Keratinocyte (primary cell): ENCODE measurements around the gene QSOX1. TPM values are rescaled to one million over a fixed set of nuclear protein-coding genes. Genes with fewer than 3 reads are reported as not detected.

Experiments
- DNase-seq: peaks from one replicate; pipeline ENCODE4 v3.0.0-alpha.2; 2011; ENCODE audit warnings: low read depth, missing footprints, low spot score
- FAIRE-seq: peaks from 2 replicates; lab custom pipeline; 2011; peaks lifted over from hg19 to GRCh38; lab: Jason Lieb, UNC
- H2AFZ ChIP-seq: 2 replicates; pipeline ENCODE4 v1.6.0; 2012; ENCODE audit warnings: low read length, control low read depth, inconsistent platforms; ENCODE audit not compliant: control insufficient read depth
- H3K27ac ChIP-seq: 2 replicates; pipeline ENCODE4 v1.5.1; 2011; ENCODE audit warnings: low read length; ENCODE audit not compliant: control insufficient read depth, insufficient read depth
- H3K27me3 ChIP-seq: 3 replicates; pipeline ENCODE4 v1.6.0; 2011; ENCODE audit warnings: low read length; ENCODE audit not compliant: control insufficient read depth, insufficient read depth; ENCODE audit errors: extremely low read depth
- H3K36me3 ChIP-seq, 2 experiments: 2 replicates in 1 of 2; 3 replicates in 1 of 2; pipeline ENCODE4 v1.5.1; 2011; ENCODE audit warnings: low read length in 2 of 2, mild to moderate bottlenecking in 1 of 2; ENCODE audit not compliant: control insufficient read depth in 2 of 2, insufficient read depth in 2 of 2; ENCODE audit errors: extremely low read depth in 1 of 2
- H3K4me1 ChIP-seq: 3 replicates; pipeline ENCODE4 v1.5.1; 2011; ENCODE audit warnings: low read length; ENCODE audit not compliant: control insufficient read depth, insufficient read depth; ENCODE audit errors: extremely low read depth
- H3K4me2 ChIP-seq: 3 replicates; pipeline ENCODE4 v1.6.0; 2011; ENCODE audit warnings: low read depth, low read length; ENCODE audit not compliant: control insufficient read depth, insufficient read depth; ENCODE audit errors: extremely low read depth
- H3K4me3 ChIP-seq, 3 experiments: fragments of 200-600 bp in 1 of 3; sonication (generic) in 1 of 3; 2 replicates in 2 of 3; 3 replicates in 1 of 3; pipeline ENCODE4 v1.5.1; 2011 to 2016; ENCODE audit warnings: low read length in 3 of 3, mild to moderate bottlenecking in 3 of 3, control low read depth in 2 of 3, inconsistent platforms in 1 of 3, low read depth in 1 of 3, mixed read lengths in 1 of 3, mixed run types in 1 of 3, moderate library complexity in 1 of 3; ENCODE audit not compliant: control insufficient read depth in 2 of 3, insufficient read depth in 2 of 3; ENCODE audit errors: extremely low read depth in 1 of 3
- H3K79me2 ChIP-seq: 2 replicates; pipeline ENCODE4 v1.6.0; 2012; ENCODE audit warnings: low read length; ENCODE audit not compliant: control insufficient read depth, insufficient read depth
- H3K9ac ChIP-seq: 3 replicates; pipeline ENCODE4 v1.6.0; 2011; ENCODE audit warnings: low read length; ENCODE audit not compliant: control insufficient read depth, insufficient read depth; ENCODE audit errors: extremely low read depth
- H3K9me1 ChIP-seq: 3 replicates; pipeline ENCODE4 v1.6.0; 2011; ENCODE audit warnings: low read length; ENCODE audit not compliant: control insufficient read depth, insufficient read depth; ENCODE audit errors: extremely low read depth
- H3K9me3 ChIP-seq: 2 replicates; pipeline ENCODE4 v1.5.1; 2012; ENCODE audit warnings: low read depth, low read length; ENCODE audit not compliant: control insufficient read depth
- H4K20me1 ChIP-seq: 3 replicates; pipeline ENCODE4 v1.6.0; 2011; ENCODE audit warnings: low read length; ENCODE audit not compliant: control insufficient read depth, insufficient read depth; ENCODE audit errors: extremely low read depth
- EZH2 ChIP-seq: IDR thresholded peaks from one replicate; pipeline ENCODE4 v1.6.1; 2012; ENCODE audit warnings: inconsistent platforms, mild to moderate bottlenecking, low read length, moderate library complexity
- dilution Hi-C: fragments of 300-500 bp; cut with MboI; formaldehyde crosslinking; loops from one replicate; pipeline ENCODE4 v1.7.0; 2020; ENCODE audit warnings: low sequenced_read_pairs; ENCODE audit not compliant: extremely low pct_ligation_motif_present
- polyA plus RNA-seq, 5 experiments: library from polyadenylated mRNA; depleted of rRNA in 3 of 5; stranded (reverse) in 3 of 5; stranded (forward) in 1 of 5; unstranded in 1 of 5; fragments of >200 nt; gene quantifications; 1 replicate in 1 of 5; 2 replicates in 3 of 5; 3 replicates in 1 of 5; pipeline versions ENCODE4 v1.2.1 to v1.2.3, GENCODE V29; 2011 to 2012; ENCODE audit warnings: missing spikeins in 2 of 5, low read depth in 1 of 5, low replicate concordance in 1 of 5
- TF ChIP-seq, protein P1 (sequence below), 3 experiments: IDR thresholded peaks in 1 of 3; conservative IDR thresholded peaks in 1 of 3; optimal IDR thresholded peaks in 1 of 3; 2 replicates in 2 of 3; 3 replicates in 1 of 3; pipeline versions ENCODE3 to v1.5.1; 2011; ENCODE audit warnings: low read length in 3 of 3, mild to moderate bottlenecking in 3 of 3, moderate library complexity in 2 of 3, control low read depth in 1 of 3, inconsistent platforms in 1 of 3; ENCODE audit not compliant: insufficient read depth in 2 of 3; ENCODE audit errors: extremely low read depth in 1 of 3

QSOX1 gene
- polyA plus RNA-seq, 1 donor (not counting 4 experiments of a cell fraction or from before 2014, with no cell fraction given) = 57.6 TPM

- peaks cover 3 to 17% of the 10 kb centered on the region in 2 experiments for H3K36me3 ChIP-seq
- H3K27me3 ChIP-seq = no peaks in the 10 kb centered on the region
- H3K9me1 ChIP-seq = peaks cover 3% of the 10 kb centered on the region
- H3K4me2 ChIP-seq = peak overlapping the region; percentile 34
- DNase-seq (peak; percentile 76), FAIRE-seq (peak; percentile 66)
- H3K4me1 ChIP-seq = peaks cover 45% of the 10 kb centered on the region
- H3K9me3 ChIP-seq = no peaks in the 10 kb centered on the region
- H3K4me3 ChIP-seq = no peak overlapping the region
- H2AFZ ChIP-seq = peak overlapping the region; percentile 29
- H3K9ac ChIP-seq = peak overlapping the region; percentile 17
- TF ChIP-seq EZH2 = no peak
- TF ChIP-seq, protein P1, sequence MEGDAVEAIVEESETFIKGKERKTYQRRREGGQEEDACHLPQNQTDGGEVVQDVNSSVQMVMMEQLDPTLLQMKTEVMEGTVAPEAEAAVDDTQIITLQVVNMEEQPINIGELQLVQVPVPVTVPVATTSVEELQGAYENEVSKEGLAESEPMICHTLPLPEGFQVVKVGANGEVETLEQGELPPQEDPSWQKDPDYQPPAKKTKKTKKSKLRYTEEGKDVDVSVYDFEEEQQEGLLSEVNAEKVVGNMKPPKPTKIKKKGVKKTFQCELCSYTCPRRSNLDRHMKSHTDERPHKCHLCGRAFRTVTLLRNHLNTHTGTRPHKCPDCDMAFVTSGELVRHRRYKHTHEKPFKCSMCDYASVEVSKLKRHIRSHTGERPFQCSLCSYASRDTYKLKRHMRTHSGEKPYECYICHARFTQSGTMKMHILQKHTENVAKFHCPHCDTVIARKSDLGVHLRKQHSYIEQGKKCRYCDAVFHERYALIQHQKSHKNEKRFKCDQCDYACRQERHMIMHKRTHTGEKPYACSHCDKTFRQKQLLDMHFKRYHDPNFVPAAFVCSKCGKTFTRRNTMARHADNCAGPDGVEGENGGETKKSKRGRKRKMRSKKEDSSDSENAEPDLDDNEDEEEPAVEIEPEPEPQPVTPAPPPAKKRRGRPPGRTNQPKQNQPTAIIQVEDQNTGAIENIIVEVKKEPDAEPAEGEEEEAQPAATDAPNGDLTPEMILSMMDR (optimal IDR thresholded peaks at IDR 0.05 in 1 of 3, IDR thresholded peaks at IDR 0.05 in 1 of 3, conservative IDR thresholded peaks at IDR 0.05 in 1 of 3; ENCODE audit: extremely low read depth in 1 of 3, insufficient read depth in 2 of 3, low read length in 3 of 3) = peak; percentile 34 to 87 (median 47)
- H3K79me2 ChIP-seq = peaks cover 11% of the 10 kb centered on the region
- H3K27ac ChIP-seq = peak overlapping the region; percentile 68
- no peaks in the 10 kb centered on the region for H4K20me1 ChIP-seq
- dilution Hi-C loops = no loop called here
These were observed 13.2 kb downstream of the QSOX1 start for GRCh38 chr1:180167721-180168467.

DNA sequence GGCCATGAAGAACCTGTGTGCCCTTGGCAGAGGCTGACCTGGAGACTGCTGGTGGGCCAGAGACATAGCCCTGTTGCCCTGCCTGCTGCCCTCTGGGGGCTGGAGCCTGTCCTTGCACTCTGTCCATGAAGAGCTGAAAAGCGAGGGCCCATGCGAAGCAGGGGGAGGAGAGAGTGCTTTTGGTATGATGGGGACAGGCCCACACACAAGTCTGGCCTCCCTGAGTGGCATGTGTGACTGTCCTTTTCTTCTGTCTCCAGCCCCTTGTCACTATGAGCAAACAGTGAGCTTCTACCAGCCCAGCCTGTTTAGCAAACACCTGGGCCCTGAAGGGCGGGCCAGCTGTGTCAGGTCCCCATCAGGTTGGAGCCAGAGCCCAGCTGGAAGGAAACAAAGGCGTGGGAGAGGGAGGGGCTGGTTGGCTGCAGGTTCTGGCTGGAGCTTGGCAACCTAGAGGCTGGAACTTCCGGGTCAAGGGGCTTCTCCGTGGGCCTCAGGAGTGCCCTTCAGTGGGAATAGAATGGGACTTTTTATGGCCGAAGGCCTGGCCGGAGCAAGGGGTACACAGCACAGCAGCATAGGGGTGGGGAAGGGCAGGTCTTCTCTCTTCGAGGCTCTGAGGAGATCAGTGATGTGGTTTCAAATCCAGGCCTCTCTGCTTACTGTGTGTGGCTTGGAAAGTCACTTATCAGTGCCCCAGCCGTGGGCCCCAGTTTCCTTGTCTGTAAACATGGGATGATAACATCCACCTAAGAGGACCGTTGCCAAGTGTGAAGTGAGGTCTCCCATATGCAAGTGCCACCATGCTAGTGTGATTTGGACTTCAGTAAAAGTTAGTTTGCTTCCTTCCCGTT is 14.3 kb downstream of the QSOX1 start:
- no peak for TF ChIP-seq EZH2
- TF ChIP-seq, protein P1 (optimal IDR thresholded peaks at IDR 0.05 in 1 of 3, IDR thresholded peaks at IDR 0.05 in 1 of 3, conservative IDR thresholded peaks at IDR 0.05 in 1 of 3; ENCODE audit: extremely low read depth in 1 of 3, insufficient read depth in 2 of 3, low read length in 3 of 3) = peak; percentile 74 to 83 (median 75)
- no peaks in the 10 kb centered on the region for H3K9me3 ChIP-seq
- no peak overlapping the region for H3K4me3 ChIP-seq
- H3K36me3 ChIP-seq = peaks cover 3 to 17% of the 10 kb centered on the region in 2 experiments
- no peaks in the 10 kb centered on the region for H4K20me1 ChIP-seq
- FAIRE-seq = no peak
- DNase-seq = no peak
- no peak overlapping the region for H3K9ac ChIP-seq
- H2AFZ ChIP-seq = no peak overlapping the region
- no peaks in the 10 kb centered on the region for H3K27me3 ChIP-seq
- dilution Hi-C loops = no loop called here
- H3K4me1 ChIP-seq = peaks cover 50% of the 10 kb centered on the region
- H3K4me2 ChIP-seq = peak overlapping the region; percentile 2
- H3K27ac ChIP-seq = peak overlapping the region; percentile 50
- H3K79me2 ChIP-seq = peaks cover 7% of the 10 kb centered on the region
- peaks cover 3% of the 10 kb centered on the region for H3K9me1 ChIP-seq
